SHP77 (cell line): Measurements from ENCODE around the gene KLHL8.
A peak's percentile ranks its signal among the peaks of the same experiment; 100 is the strongest.

Experiments used
- DNase-seq, 2 experiments: peaks; one replicate each; lab custom pipeline; 2025; lab: John Stamatoyannopoulos, UW

KLHL8 gene

DNA sequence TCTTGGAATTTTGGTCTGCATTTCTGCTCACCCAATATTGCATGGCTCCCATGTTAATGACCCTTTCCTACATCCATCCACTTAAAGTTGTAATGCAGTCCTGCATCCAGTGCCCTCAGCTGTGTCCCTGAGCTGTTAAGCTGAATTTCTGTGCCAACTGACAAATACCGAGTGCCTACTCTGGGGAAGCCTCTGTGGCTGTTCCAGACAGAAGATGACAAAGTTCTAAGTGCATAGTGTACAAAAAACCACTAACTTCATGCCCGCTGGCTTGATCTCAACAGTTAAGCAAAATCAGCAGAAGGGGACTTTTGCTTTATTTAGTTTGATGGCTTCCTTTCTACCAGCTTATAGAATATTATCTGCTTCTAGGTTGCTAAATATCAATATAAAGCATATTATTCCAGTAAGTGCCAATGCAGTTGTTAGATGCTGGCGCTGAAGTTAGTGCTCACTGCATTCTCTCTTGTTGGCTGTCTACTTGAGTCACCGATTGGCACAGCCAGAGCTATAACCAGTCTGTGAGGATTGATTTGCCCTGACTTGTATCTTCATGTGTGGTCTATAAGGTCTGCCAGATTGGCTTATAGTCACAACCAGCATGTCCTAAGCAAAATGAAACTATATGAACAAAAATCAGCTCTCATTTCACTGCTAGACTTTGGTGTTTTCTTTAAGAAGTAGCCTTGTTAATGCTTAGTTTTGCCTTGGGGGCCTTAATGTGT, 98.9 kb downstream of the KLHL8 start:
- no peak for DNase-seq

DNA sequence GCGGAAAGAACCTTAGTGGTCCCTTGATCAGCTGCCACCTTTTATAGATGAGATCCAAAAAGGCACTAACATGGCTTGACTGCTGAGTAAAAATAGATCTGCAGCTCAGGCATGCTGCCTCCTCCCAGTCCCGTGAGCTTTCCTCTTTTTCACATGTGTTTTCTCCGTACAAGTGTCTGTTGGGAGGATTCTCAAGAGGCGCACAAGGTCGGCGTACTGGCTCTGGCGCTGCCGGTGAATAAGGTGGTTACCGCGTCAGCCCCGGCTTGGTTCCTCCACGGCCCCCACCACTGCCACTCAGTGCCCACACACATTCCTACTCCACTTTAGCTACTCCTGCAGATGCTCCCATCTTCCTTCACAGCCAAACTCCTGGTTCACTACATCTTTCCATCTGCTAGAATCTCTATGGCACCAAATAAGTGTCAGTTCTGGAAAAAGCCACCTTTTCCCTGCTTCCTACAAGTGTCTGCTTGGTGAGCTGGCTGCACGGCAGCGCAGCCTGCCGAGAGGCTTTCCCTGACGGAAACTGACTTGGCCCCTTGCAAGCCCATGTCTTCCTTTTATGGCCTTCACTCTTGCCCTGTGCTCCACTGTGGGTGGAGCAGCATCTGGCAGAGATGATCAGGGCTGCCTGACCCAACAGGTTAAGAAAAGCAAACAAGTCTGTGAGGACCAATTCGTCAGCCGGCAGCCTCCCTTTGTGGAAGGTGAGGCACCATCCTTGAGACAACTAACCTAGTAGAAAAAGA, 99.8 kb downstream of the KLHL8 start:
- peak in 1 of 2 experiments; percentile 7 for DNase-seq

DNA sequence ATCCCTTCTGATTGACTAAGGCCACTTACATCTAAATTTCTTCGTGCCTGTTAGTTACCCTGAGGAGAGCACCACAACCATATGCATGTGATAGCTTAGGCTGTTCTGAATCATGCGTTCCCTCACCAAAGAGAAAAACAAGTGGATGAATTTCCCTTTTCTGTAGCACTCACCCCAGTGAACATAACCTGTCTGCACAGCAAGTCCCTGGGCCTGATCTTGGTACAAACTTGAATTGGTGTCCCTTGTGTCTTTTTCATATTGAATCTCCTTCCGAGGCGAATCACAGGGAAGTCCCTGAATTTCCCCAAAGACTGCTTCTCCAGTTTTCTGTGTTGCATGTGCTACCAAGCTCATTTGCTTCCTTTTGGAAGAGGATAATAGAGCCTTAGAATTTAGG, 100.4 kb downstream of the KLHL8 start:
- DNase-seq, result no peak

DNA sequence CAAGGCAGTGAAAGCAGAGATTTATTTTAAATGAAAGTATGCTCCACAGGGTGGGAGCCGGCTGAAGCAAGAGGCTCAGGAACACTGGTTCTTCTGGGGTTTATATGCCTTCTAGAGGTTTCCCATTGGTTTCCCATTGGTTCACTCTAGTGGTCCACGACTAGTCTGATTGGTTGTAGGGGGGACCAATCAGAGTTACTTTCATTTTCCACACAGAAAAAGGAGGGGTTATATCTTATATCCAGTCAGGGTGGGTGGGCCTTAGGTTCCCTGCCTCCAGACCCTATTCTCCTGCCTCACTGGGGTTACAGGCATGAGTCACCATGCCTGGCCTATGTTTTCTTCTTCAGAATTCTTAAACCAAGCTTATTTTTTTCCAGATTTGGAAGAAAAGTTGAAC, 101.6 kb downstream of the KLHL8 start:
- DNase-seq, result no peak

DNA sequence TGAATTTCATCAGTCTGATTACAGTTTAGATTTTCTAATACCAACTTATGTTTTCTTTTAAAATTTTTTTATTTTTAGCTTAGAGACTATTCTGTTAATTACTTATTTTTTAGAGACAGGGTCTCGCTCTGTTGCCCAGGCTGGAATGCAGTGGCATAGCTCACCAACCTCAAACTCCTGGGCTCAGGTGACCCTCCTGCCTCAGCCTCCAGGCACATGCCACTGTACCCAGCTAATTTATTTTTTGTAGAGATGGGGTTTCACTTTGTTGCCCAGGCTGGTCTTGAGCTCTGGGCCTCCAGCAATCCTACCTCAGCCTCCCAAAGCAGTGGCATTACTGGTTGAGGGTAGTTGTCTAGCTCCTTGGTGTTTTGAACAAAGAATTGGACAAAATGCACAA, 102.0 kb downstream of the KLHL8 start:
- DNase-seq, result no peak

DNA sequence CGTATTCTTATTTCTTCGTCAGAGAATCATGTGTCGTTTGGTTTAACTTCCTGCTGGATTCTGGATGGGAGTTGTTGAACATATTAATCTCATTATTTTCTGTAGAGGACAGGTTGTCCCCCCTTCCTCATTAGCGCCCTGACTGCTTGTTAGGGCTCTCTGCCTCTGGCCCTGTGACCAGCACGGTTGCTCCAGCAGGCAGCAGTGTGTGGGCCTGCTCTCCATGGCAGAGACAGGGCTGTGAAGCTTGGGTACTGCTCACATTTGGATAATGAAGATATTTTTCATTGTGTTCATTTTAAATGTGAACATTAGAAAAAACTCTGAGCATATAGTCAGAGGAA, 102.7 kb downstream of the KLHL8 start:
- DNase-seq, result no peak

DNA sequence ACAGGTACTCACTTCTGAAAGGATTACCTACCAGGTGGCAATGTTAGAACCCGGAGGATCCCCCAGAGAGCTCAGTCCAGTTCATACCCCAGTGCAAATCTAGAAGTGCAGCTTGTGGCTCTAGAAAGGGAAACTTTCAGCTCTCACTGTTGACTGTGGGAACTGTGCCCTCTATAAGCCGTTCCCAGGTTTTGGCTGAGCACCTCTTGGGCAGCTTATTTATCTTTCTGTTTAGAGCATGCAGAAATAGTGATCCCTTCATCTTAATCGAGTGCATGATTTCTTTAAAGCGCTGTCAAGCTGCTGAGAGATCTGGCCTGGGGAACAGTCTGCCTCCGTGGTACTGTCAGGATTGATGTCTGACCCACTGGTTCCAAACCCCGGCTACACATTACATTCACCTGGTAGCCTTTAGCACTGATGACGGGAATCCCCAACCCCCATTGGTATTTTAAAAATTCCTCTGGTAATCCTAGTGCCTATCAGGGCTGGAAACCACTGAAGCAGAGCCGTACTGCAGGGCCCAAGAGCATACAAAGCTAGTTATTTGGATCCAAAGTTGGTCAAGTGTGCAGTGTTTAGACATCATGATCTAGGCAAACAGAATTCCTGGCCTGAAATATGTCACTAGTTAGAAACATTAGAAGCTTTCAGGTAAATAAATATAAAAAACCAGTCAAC, 103.2 kb downstream of the KLHL8 start:
- DNase-seq, result no peak

DNA sequence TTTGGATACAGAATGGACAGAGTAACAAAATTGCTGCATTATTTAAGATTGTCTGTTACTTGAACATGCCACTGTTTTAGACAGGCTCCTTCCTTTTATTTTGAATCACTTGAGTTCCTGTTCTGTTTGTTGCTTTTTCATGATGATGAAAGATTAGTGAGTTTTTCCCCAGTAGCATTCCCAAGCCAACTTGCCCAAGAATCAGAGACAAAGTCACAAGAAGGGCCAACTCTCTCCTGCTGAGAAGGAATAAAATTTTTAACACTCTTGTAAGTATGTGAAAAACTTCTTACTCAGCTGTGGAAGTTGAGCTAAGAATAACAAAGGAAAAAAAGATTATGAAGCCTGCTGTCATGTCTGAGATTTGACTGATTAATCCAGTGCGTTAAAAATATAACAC, 104.2 kb downstream of the KLHL8 start:
- DNase-seq, result no peak

DNA sequence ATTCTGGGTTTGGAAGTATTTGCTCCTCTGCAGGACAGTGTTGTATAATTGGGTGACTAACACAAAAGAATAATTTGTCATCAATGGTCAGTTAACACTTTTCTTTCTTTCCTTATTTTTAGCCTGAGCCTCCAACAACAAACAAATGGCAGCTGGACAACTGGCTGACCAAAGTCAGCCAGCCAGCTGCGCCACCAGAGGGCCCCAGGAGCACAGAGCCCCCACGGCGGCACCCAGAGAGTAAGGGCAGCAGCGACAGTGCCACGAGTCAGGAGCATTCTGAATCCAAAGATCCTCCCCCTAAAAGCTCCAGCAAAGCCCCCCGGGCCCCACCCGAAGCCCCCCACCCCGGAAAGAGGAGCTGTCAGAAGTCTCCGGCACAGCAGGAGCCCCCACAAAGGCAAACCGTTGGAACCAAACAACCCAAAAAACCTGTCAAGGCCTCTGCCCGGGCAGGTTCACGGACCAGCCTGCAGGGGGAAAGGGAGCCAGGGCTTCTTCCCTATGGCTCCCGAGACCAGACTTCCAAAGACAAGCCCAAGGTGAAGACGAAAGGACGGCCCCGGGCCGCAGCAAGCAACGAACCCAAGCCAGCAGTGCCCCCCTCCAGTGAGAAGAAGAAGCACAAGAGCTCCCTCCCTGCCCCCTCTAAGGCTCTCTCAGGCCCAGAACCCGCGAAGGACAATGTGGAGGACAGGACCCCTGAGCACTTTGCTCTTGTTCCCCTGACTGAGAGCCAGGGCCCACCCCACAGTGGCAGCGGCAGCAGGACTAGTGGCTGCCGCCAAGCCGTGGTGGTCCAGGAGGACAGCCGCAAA, 106.0 kb downstream of the KLHL8 start:
- peak in 1 of 2 experiments; percentile 3 for DNase-seq

DNA sequence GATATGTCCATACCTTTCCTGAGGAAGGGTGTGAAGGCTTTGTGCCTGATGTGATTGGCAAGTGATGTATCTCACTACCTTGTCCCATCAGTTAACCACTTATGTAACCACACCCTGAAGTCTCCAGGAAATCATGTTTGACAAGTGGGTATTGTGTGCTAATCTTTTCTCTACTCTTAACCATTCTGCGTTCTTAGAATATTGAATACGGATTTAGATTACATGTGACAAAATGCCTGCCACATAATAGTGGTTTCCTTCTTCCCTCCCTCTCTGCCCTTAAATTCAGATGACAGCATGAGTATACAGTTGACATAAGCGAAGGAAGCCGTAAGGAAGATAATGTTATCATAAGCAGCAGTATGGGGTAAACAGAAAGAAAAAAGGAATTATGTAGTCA, 108.4 kb downstream of the KLHL8 start:
- DNase-seq, result no peak
